ENCODE measurements around the gene CAMTA1.

GRCh38 chr1:7448986-7449385, 663.7 kb downstream of the CAMTA1 start:
- TF ChIP-seq MAX (IDR thresholded peaks at IDR 0.05): no peak
- no peak for TF ChIP-seq POLR2A (IDR thresholded peaks at IDR 0.05; ENCODE audit: borderline replicate concordance, extremely low read depth, insufficient read depth, insufficient read length)
- TF ChIP-seq ZNF274 (IDR thresholded peaks at IDR 0.05; ENCODE audit: low read depth, low read length): no peak
- no peak for TF ChIP-seq EZH2 (IDR thresholded peaks at IDR 0.05)
- TF ChIP-seq, protein P1, sequence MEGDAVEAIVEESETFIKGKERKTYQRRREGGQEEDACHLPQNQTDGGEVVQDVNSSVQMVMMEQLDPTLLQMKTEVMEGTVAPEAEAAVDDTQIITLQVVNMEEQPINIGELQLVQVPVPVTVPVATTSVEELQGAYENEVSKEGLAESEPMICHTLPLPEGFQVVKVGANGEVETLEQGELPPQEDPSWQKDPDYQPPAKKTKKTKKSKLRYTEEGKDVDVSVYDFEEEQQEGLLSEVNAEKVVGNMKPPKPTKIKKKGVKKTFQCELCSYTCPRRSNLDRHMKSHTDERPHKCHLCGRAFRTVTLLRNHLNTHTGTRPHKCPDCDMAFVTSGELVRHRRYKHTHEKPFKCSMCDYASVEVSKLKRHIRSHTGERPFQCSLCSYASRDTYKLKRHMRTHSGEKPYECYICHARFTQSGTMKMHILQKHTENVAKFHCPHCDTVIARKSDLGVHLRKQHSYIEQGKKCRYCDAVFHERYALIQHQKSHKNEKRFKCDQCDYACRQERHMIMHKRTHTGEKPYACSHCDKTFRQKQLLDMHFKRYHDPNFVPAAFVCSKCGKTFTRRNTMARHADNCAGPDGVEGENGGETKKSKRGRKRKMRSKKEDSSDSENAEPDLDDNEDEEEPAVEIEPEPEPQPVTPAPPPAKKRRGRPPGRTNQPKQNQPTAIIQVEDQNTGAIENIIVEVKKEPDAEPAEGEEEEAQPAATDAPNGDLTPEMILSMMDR (IDR thresholded peaks at IDR 0.05 in 2 of 3, conservative IDR thresholded peaks at IDR 0.05 in 1 of 3; ENCODE audit: borderline replicate concordance in 1 of 3, insufficient read depth in 1 of 3, low read depth in 2 of 3, low read length in 2 of 3): no peak
- no peak for TF ChIP-seq SRF (IDR thresholded peaks at IDR 0.05; ENCODE audit: low read depth)
- TF ChIP-seq REST (IDR thresholded peaks at IDR 0.05; ENCODE audit: low read depth): no peak

All from HCT116 (cell line).